Measurements from ENCODE around the gene TRIM65. TPM values are rescaled to one million over a fixed set of nuclear protein-coding genes. Genes with fewer than 3 reads are reported as not detected.
A peak's percentile ranks its signal among the peaks of the same experiment; 100 is the strongest.

Gene TRIM65
- total RNA-seq, 2 experiments from 2014 or later: 24.9 to 26.1 TPM

- Mint-ChIP-seq H3K27ac (no peak overlapping the region), H3K4me3 (no peak overlapping the region)
- POLR2A ChIA-PET: no interaction called here
These were observed 16.9 kb upstream of the TRIM65 start for GRCh38 chr17:75913537-75914210.

GRCh38 chr17:75910699-75911098 is 13.9 kb upstream of the TRIM65 start:
- CTCF ChIA-PET: interaction anchor here (1.1 to 7.6 kb wide), 3 partner anchors 89 to 278 kb away, joined by 3 to 67 read pairs (median 4); partner anchors contain the start of gene SMIM5
- POLR2A ChIA-PET: no interaction called here
- Mint-ChIP-seq H3K27ac (no peak overlapping the region), H3K36me3 (ENCODE audit: low read depth) (peaks cover 3% of the 10 kb centered on the region), H3K27me3 (no peaks in the 10 kb centered on the region), H3K4me1 (peaks cover 17% of the 10 kb centered on the region), H3K9me3 (no peaks in the 10 kb centered on the region), H3K4me3 (no peak overlapping the region)
- DNase-seq: no peak

More at GRCh38 chr17:75913537-75914210, 16.9 kb upstream of the TRIM65 start:
- H3K27me3 Mint-ChIP-seq: no peaks in the 10 kb centered on the region
- H3K4me1 Mint-ChIP-seq: peaks cover 13% of the 10 kb centered on the region
- peaks cover 3% of the 10 kb centered on the region for H3K36me3 Mint-ChIP-seq (ENCODE audit: low read depth)
- H3K9me3 Mint-ChIP-seq: no peaks in the 10 kb centered on the region
- CTCF ChIA-PET: no interaction called here
- no peak for DNase-seq

DNA sequence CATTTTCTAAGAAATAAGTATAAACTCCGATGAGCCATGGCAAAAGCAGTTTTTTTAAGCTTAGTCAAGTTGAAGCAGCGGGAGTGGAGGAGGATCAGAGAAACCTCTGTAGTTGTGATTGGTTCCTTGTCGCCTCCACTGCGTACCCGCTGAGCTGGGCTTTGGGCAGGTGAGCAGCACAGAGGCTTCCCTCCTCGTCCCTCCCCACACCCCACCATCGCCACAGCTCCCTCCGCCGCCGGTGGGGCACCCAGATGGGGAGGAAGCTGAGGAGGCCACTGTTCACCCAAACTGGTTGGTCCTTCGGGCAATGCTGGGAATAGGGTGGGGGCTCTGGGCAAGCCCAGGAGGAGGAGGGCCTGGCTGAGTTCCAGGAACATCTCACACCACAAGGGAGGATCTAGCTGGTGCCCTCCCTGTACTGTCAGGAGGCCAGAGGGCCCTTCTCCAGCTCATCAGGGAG is 13.1 kb upstream of the TRIM65 start:
- no peaks in the 10 kb centered on the region for H3K27me3 Mint-ChIP-seq
- POLR2A ChIA-PET: no interaction called here
- H3K36me3 Mint-ChIP-seq (ENCODE audit: low read depth): peaks cover 3% of the 10 kb centered on the region
- H3K9me3 Mint-ChIP-seq: no peaks in the 10 kb centered on the region
- H3K27ac Mint-ChIP-seq: no peak overlapping the region
- H3K4me1 Mint-ChIP-seq: peaks cover 22% of the 10 kb centered on the region
- CTCF ChIA-PET: interaction anchor here (0.5 to 7.6 kb wide), 6 partner anchors 13 to 277 kb away, joined by 3 to 67 read pairs (median 3); partner anchors contain the start of genes SMIM5 and TRIM65
- H3K4me3 Mint-ChIP-seq: no peak overlapping the region
- DNase-seq: no peak

GRCh38 chr17:75909051-75909811 is 12.5 kb upstream of the TRIM65 start:
- Mint-ChIP-seq H3K9me3 (no peaks in the 10 kb centered on the region), H3K4me3 (no peak overlapping the region), H3K27me3 (no peaks in the 10 kb centered on the region), H3K27ac (no peak overlapping the region), H3K36me3 (ENCODE audit: low read depth) (peaks cover 2% of the 10 kb centered on the region), H3K4me1 (peaks cover 22% of the 10 kb centered on the region)
- DNase-seq: no peak
- ChIA-PET POLR2A (interaction anchor here (0.9 to 1.8 kb wide), 3 partner anchors 8 to 99 kb away, joined by 3 to 4 read pairs (median 3); no protein-coding TSS in a partner anchor), CTCF (interaction anchor here (0.7 to 7.6 kb wide), 4 partner anchors 13 to 155 kb away, joined by 3 to 67 read pairs (median 4); partner anchors contain the start of gene TRIM65)

DNA sequence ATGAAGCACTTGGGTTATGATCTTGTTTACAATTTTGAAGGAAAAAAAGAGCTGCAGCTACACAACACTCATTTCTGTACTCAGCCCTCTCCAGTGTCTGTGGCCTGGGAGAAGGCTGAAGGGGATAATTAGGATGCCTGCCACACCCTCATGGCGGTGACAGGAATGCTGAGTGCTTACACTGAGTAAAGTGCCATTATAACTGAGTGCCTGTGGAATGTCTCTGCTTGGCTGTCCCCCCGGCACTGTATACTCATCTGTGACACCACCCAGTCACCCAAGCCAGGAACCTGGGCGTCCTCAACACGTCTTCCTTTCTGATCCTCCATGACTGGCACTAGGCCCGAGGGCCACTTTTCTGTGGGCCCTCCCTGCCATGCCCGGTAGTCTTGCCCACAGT is 11.4 kb upstream of the TRIM65 start:
- ChIA-PET POLR2A (interaction anchor here (1.8 kb wide), 1 partner anchor 9 kb away, joined by 4 read pairs; no protein-coding TSS in a partner anchor), CTCF (interaction anchor here (0.7 to 7.6 kb wide), 2 partner anchors 12 to 96 kb away, joined by 4 to 67 read pairs; partner anchors contain the start of gene TRIM65)
- Mint-ChIP-seq H3K36me3 (ENCODE audit: low read depth) (no peaks in the 10 kb centered on the region), H3K4me3 (no peak overlapping the region), H3K27ac (no peak overlapping the region), H3K4me1 (peaks cover 30% of the 10 kb centered on the region), H3K9me3 (no peaks in the 10 kb centered on the region), H3K27me3 (no peaks in the 10 kb centered on the region)
- no peak for DNase-seq

DNA sequence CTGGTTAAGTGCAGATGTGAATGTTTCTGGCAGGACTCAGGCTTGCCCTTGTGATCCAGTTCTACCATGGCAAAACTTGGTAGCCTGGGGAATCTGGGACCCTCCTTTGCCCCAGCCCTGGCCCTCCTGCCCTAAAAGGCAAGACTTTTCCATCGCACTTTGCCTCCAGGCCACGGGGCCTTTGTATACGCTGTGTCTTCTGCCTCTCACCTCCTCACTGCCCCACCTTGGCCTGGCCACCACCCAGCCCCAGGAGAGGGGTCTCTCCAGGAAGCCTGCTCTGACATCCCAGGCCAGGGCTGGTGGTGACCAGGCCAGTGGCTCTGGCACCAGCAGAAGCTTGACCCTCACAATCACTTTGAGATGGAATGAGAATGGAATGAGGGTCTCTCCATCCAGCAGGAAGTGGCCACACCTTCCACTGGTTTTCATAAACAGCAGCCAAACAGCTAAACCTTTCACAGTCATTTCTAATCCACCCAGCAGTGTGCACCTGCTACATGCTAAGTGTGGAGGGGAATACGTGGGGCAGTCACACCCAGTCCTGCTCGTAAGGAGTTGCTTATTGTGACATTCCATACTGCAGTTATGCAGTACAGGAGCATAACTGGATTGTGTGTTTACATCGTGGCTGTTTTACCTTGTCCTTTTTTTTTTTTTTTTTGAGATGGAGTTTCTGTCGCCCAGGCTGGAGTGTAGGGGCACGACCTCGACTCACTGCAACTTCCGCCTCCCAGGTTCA is 9.6 kb upstream of the TRIM65 start:
- DNase-seq: no peak
- Mint-ChIP-seq H3K36me3 (ENCODE audit: low read depth) (no peaks in the 10 kb centered on the region), H3K27me3 (no peaks in the 10 kb centered on the region), H3K27ac (peak overlapping the region; percentile 54), H3K4me1 (peaks cover 32% of the 10 kb centered on the region), H3K4me3 (peak overlapping the region; percentile 35), H3K9me3 (no peaks in the 10 kb centered on the region)
- ChIA-PET POLR2A (interaction anchor here (1.0 to 4.7 kb wide), 7 partner anchors 10 to 133 kb away, joined by 3 to 28 read pairs (median 7); partner anchors contain the start of genes FBF1 and TRIM65), CTCF (interaction anchor here (0.6 to 7.6 kb wide), 19 partner anchors 10 to 235 kb away, joined by 3 to 67 read pairs (median 3); partner anchors contain the start of genes CDK3, SRP68, TRIM65 and WBP2)

GRCh38 chr17:75904749-75905521 is 8.2 kb upstream of the TRIM65 start, which contains the start of gene MRPL38:
TSS of gene MRPL38 (minus strand) at chr17:75904884. CDS start at chr17:75904875, 9 bp downstream.
- ChIA-PET POLR2A (interaction anchor here (0.6 to 4.7 kb wide), 18 partner anchors 8 to 199 kb away, joined by 3 to 28 read pairs (median 4); partner anchors contain the start of genes EXOC7, FBF1, TRIM47 and TRIM65), CTCF (interaction anchor here (0.5 to 7.6 kb wide), 22 partner anchors 8 to 802 kb away, joined by 3 to 67 read pairs (median 4); partner anchors contain the start of genes CDK3, FBF1, TRIM65 and WBP2)
- Mint-ChIP-seq H3K27ac (peak within 1 kb of the TSS; percentile 76), H3K36me3 (ENCODE audit: low read depth) (no peaks in the 10 kb centered on the region), H3K9me3 (no peaks in the 10 kb centered on the region), H3K27me3 (no peaks in the 10 kb centered on the region), H3K4me1 (peaks cover 31% of the 10 kb centered on the region), H3K4me3 (peak within 1 kb of the TSS; percentile 87)
- peak; percentile 98 for DNase-seq

DNA sequence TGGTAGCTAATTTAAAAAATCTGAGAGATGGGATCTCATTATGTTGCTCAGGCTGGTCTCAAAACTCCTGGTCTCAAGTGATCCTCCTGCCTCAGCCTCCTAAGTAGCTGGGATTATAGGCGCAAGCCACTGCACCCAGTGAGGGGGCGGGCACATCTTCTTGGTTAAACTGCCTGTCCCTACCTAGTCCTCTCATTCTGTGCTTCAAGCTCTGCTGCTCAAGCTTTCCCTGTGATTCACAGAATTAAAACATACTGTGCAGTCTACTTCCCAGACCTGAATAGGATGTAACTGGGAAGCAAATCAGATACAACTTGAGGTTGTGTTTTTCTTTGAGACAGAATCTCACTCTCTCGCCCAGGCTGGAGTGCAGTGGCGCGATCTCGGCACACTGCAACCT is 5.7 kb upstream of the TRIM65 start:
- Mint-ChIP-seq H3K4me3 (no peak overlapping the region), H3K4me1 (peaks cover 30% of the 10 kb centered on the region), H3K36me3 (ENCODE audit: low read depth) (peaks cover 11% of the 10 kb centered on the region), H3K27ac (no peak overlapping the region), H3K9me3 (no peaks in the 10 kb centered on the region), H3K27me3 (no peaks in the 10 kb centered on the region)
- ChIA-PET POLR2A (interaction anchor here (1.0 to 2.3 kb wide), 5 partner anchors 9 to 123 kb away, joined by 3 to 15 read pairs (median 5); partner anchors contain the start of genes TRIM47 and WBP2), CTCF (no interaction called here)
- no peak for DNase-seq

GRCh38 chr17:75901727-75902126 is 5.0 kb upstream of the TRIM65 start:
- peaks cover 30% of the 10 kb centered on the region for H3K4me1 Mint-ChIP-seq
- ChIA-PET POLR2A (no interaction called here), CTCF (no interaction called here)
- H3K9me3 Mint-ChIP-seq: no peaks in the 10 kb centered on the region
- no peak for DNase-seq
- no peak overlapping the region for H3K4me3 Mint-ChIP-seq
- H3K27me3 Mint-ChIP-seq: no peaks in the 10 kb centered on the region
- H3K36me3 Mint-ChIP-seq (ENCODE audit: low read depth): peaks cover 11% of the 10 kb centered on the region
- no peak overlapping the region for H3K27ac Mint-ChIP-seq

- ChIA-PET CTCF (interaction anchor here (6.7 kb wide), 1 partner anchor 22 kb away, joined by 42 read pairs; the partner anchor contains the start of gene TRIM47), POLR2A (interaction anchor here (6.8 kb wide), 1 partner anchor 46 kb away, joined by 50 read pairs; the partner anchor contains the start of gene WBP2)
- no peak overlapping the region for H3K4me3 Mint-ChIP-seq
- H3K27ac Mint-ChIP-seq: no peak overlapping the region
- H3K4me1 Mint-ChIP-seq: peaks cover 24% of the 10 kb centered on the region
- H3K36me3 Mint-ChIP-seq (ENCODE audit: low read depth): peaks cover 11% of the 10 kb centered on the region
- no peaks in the 10 kb centered on the region for H3K9me3 Mint-ChIP-seq
- DNase-seq: no peak
- H3K27me3 Mint-ChIP-seq: no peaks in the 10 kb centered on the region
These were observed 4.2 kb upstream of the TRIM65 start for GRCh38 chr17:75900691-75901533.

All from activated CD4-positive, alpha-beta memory T cell treated with anti-CD3 and anti-CD28 coated beads, Interleukin-2, amount 10 ng/mL, durations not matched to agents 7 days and 5 days (primary cell).